Measurements from ENCODE around the gene SLC35F4. TPM values are rescaled to one million over a fixed set of nuclear protein-coding genes. Genes with fewer than 3 reads are reported as not detected.

SLC35F4 gene
- polyA plus RNA-seq, 1 donor from 2014 or later, result 21.0 TPM

GRCh38 chr14:57692671-57693070 is 173.2 kb downstream of the SLC35F4 start:
- Histone ChIP-seq H3K9ac (ENCODE audit: low read length) (no peak overlapping the region), H3K9me3 (ENCODE audit: low read length) (no peaks in the 10 kb centered on the region), H3K36me3 (ENCODE audit: insufficient read depth, low read length) (no peaks in the 10 kb centered on the region), H4K20me1 (ENCODE audit: insufficient read depth) (no peaks in the 10 kb centered on the region), H3K27me3 (ENCODE audit: insufficient read depth, low read depth, low read length) (no peaks in the 10 kb centered on the region), H3K4me2 (ENCODE audit: low read length) (no peak overlapping the region), H2AFZ (ENCODE audit: low read depth, low read length) (no peak overlapping the region), H3K9me2 (ENCODE audit: insufficient read depth, low read length) (no peaks in the 10 kb centered on the region), H3F3A (ENCODE audit: insufficient read depth, low read length, poor library complexity, severe bottlenecking) (no peaks in the 10 kb centered on the region), H3K79me2 (replicated peaks; ENCODE audit: insufficient read depth, low read length) (no peaks in the 10 kb centered on the region), H3K27ac (ENCODE audit: low read length) (no peak overlapping the region), H3K4me3 (ENCODE audit: low read length) (no peak overlapping the region)
- TF ChIP-seq CTCF (IDR thresholded peaks at IDR 0.05; ENCODE audit: poor library complexity, severe bottlenecking) (peak; percentile 26), EP300 (conservative IDR thresholded peaks at IDR 0.05; ENCODE audit: poor library complexity, severe bottlenecking) (no peak), EZH2 (IDR thresholded peaks at IDR 0.05; ENCODE audit: borderline replicate concordance, insufficient read depth, low read length, poor library complexity, severe bottlenecking) (no peak), RAD21 (conservative IDR thresholded peaks at IDR 0.05) (peak; percentile 15)

- TF ChIP-seq RAD21 (conservative IDR thresholded peaks at IDR 0.05) (no peak), TAF1 (IDR thresholded peaks at IDR 0.05; ENCODE audit: low read depth) (no peak), EZH2 (IDR thresholded peaks at IDR 0.05; ENCODE audit: borderline replicate concordance, insufficient read depth, low read length, poor library complexity, severe bottlenecking) (no peak), SMC3 (conservative IDR thresholded peaks at IDR 0.05; ENCODE audit: poor library complexity) (no peak), EP300 (conservative IDR thresholded peaks at IDR 0.05; ENCODE audit: poor library complexity, severe bottlenecking) (no peak), REST (IDR thresholded peaks at IDR 0.05; ENCODE audit: borderline replicate concordance) (no peak), MXI1 (conservative IDR thresholded peaks at IDR 0.05; ENCODE audit: poor library complexity, severe bottlenecking) (no peak)
- Histone ChIP-seq H3F3A (ENCODE audit: insufficient read depth, low read length, poor library complexity, severe bottlenecking) (no peaks in the 10 kb centered on the region), H3K4me2 (ENCODE audit: low read length) (no peak overlapping the region), H2AFZ (ENCODE audit: low read depth, low read length) (no peak overlapping the region), H3K27me3 (ENCODE audit: insufficient read depth, low read depth, low read length) (no peaks in the 10 kb centered on the region), H3K4me3 (ENCODE audit: low read length) (no peak overlapping the region), H4K20me1 (ENCODE audit: insufficient read depth) (no peaks in the 10 kb centered on the region), H3K9me3 (ENCODE audit: low read length) (no peaks in the 10 kb centered on the region), H3K9ac (ENCODE audit: low read length) (no peak overlapping the region), H3K79me2 (replicated peaks; ENCODE audit: insufficient read depth, low read length) (no peaks in the 10 kb centered on the region), H3K27ac (ENCODE audit: low read length) (no peak overlapping the region), H3K36me3 (ENCODE audit: insufficient read depth, low read length) (no peaks in the 10 kb centered on the region), H3K9me2 (ENCODE audit: insufficient read depth, low read length) (no peaks in the 10 kb centered on the region)
Observed at GRCh38 chr14:57687416-57687815, 178.5 kb downstream of the SLC35F4 start.

GRCh38 chr14:57686304-57686703 is 179.6 kb downstream of the SLC35F4 start:
- H3K9me3 ChIP-seq (ENCODE audit: low read length), result no peaks in the 10 kb centered on the region
- H3K4me2 ChIP-seq (ENCODE audit: low read length), result no peak overlapping the region
- no peaks in the 10 kb centered on the region for H3K79me2 ChIP-seq (replicated peaks; ENCODE audit: insufficient read depth, low read length)
- H3K9ac ChIP-seq (ENCODE audit: low read length), result no peak overlapping the region
- no peak overlapping the region for H2AFZ ChIP-seq (ENCODE audit: low read depth, low read length)
- H3K27ac ChIP-seq (ENCODE audit: low read length), result no peak overlapping the region
- no peaks in the 10 kb centered on the region for H4K20me1 ChIP-seq (ENCODE audit: insufficient read depth)
- TF ChIP-seq POLR2AphosphoS5 (IDR thresholded peaks at IDR 0.05), result no peak
- no peak for TF ChIP-seq SMC3 (conservative IDR thresholded peaks at IDR 0.05; ENCODE audit: poor library complexity)
- TF ChIP-seq EP300 (conservative IDR thresholded peaks at IDR 0.05; ENCODE audit: poor library complexity, severe bottlenecking), result no peak
- no peak for TF ChIP-seq REST (IDR thresholded peaks at IDR 0.05; ENCODE audit: borderline replicate concordance)
- TF ChIP-seq TAF1 (IDR thresholded peaks at IDR 0.05; ENCODE audit: low read depth), result no peak
- no peak for TF ChIP-seq RAD21 (conservative IDR thresholded peaks at IDR 0.05)
- no peak overlapping the region for H3K4me3 ChIP-seq (ENCODE audit: low read length)
- H3F3A ChIP-seq (ENCODE audit: insufficient read depth, low read length, poor library complexity, severe bottlenecking), result no peaks in the 10 kb centered on the region
- no peaks in the 10 kb centered on the region for H3K36me3 ChIP-seq (ENCODE audit: insufficient read depth, low read length)
- no peaks in the 10 kb centered on the region for H3K27me3 ChIP-seq (ENCODE audit: insufficient read depth, low read depth, low read length)
- no peaks in the 10 kb centered on the region for H3K9me2 ChIP-seq (ENCODE audit: insufficient read depth, low read length)

Measured in neural cell (in vitro differentiated cells).